Effector CD8-positive, alpha-beta T cell (primary cell): ENCODE data around the gene RPRD1B.

Experiments
- DNase-seq: peaks from one replicate; lab custom pipeline; 2025; lab: John Stamatoyannopoulos, UW

RPRD1B gene

DNA sequence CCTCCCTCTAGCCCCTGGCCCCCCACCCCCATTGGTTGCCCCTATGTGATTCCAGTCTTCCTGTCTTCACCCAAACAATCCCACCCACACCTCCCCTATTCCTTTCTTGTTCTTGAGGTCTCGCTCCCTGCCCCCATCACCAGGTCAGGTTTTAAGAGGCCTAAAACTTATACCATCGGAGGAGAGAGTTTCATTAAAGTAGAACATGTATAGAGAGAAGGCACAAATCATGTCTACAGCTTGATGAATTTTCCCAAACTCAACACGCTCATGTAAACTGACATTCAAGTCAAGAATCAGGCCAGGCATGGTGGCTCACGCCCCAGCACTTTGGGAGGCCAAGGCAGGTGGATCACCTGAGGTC lies 87.1 kb downstream of the RPRD1B start:
- DNase-seq: no peak

DNA sequence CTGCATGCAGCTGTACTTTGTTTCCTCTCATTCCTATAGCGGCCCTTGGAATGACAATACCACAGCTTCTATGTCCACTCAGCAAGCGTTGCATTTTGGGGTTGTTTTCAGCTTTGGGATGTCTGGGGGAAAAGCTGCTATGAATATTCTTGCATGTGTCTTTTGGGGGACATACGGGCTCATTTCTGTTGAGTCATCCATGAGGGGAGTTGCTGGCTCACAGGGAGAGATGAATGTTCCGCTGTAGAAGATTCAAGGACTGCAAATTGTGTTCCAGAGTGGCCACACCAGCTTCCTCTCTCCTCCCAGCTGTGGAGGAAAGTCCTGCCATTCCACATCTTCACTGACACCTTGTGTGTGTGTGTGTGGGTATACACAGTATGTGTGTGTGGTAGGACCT lies 88.2 kb downstream of the RPRD1B start:
- DNase-seq: no peak

DNA sequence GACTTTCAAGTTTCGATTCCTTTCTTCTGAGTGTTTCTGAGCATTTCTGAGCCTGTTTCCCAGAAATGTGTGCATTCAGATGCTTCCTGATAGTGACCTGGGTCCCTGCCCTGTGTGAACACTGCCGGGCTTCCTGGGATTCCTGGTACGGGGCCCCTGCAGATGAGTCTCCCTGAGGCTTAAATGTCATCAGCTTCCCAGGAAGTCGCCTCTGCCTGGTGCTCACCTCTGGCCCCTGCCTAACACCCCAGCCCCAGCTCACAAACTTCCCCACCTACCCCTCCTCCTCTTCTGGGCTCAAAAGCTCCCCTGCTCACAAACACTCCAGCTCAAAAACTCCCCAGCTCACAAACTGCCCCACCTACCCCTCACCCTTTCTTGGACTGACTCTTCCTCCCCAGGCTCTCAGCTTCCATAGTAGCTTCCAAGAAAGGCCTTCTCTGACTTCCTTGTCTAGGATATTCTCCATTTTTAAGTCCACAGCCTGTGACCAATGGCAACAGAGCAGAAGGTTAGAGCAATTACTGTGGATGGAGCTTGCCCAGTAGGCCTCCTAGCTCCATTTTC lies 89.6 kb downstream of the RPRD1B start:
- DNase-seq: no peak

DNA sequence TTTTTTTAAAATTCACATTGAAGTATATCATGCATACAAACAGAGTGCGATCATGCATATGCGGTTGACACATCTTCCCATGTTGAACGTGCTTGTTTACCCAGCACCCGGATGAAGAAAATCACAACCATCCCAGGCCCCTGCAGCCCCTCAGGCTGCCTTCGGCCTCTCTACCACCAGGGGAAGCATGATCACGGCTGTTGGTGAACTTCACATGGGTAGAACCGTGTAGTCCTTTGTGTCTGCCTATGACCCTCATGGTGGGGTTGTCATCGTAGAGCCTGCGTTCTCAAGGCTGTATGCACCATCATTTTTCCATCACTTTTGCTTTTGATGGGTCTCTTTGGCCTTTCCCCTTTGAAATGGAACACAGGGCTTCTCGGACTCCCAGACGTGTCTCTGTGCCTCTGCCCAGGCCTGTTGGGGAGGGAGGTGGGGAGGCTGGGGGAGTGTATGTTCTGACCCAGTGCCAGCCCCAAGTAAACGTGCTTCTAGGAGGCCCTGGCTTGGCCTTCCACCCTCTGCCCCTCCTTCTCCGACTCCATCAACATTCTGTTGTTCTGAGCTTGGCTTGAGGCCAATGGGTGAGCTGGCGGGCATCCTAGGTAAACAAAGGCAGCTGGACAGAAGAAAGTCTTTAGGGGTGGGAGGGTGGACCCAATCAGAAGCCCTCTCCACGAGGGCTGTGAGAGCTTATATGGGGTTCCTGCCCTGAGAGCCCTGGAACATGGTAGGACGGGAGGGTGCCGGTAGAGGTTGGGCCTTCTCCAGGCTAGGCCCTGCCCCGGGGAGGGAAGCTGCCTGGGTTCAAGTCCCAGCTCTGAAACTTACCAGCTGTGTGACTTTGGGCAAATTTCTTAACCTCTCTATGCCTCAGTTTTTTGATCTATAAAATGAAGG lies 91.9 kb downstream of the RPRD1B start:
- DNase-seq: no peak

DNA sequence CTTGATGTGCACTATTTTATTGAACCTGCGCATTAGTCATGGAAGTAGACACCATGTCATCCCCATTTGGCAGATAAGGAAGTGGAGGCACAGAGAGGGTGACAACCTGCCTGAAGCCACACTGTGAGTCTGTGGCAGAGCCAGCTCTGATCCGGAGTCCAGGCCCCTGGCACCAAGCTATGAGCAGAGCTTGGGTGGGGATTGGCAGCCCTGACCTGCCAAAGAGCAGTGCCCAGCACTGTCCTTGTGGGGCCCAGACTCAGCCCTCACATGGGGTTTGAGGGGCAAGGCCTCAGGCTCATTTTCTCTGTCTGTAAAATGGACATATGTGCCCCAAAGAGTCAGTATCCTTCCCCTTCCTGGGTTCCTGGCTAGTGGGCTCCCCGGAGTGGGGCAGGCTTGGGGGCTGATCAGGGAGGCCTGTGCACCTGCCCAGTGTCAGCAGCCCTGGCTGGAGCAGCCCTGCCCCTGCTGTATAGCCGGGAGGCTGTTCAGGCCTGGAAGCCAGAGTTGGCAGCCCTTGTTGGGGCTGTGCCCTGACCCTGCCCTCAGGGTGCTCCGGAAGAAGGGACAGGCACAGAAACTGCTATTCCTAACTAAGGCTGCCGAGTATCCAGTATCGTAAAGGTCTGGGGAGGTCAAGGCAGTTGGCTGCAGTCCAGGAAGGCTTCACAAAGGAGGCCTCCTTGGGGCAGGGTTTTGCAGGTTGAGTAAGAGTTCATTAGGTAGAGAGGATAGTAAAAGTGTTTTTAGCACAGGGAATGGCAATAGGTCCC lies 92.8 kb downstream of the RPRD1B start:
- DNase-seq: no peak

DNA sequence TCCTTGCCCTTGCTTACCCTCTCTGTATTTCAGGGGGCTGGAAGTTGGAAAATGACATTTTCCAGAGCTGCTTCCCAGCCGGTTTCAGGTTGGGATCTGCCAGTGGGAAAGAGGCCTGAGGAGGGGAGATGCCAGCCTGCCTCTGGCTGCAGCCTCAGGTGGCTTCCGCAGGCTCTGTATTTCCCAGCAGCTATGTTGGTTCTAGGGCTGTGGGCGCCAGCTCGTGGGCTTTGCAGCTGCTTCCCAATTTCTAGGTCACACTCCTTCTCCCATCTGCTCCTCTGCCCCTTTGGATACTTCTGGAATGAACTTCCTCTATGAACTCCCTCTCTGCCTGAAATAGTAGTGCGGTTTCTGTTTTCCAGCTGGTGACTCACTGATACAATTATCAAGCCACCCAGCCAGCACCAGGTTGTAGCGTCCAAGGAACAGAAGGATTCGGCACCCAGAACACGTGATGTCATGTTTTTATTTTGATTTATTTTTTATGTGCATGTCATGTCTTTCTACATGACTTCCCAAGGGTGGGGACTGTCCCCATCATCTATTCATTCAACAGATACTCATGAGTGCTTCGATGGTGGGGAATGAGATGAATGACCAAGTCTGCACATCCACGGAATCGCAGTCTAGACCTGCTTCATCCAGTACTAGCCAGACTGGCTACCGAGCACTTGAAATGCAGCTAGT lies 93.5 kb downstream of the RPRD1B start:
- no peak for DNase-seq

DNA sequence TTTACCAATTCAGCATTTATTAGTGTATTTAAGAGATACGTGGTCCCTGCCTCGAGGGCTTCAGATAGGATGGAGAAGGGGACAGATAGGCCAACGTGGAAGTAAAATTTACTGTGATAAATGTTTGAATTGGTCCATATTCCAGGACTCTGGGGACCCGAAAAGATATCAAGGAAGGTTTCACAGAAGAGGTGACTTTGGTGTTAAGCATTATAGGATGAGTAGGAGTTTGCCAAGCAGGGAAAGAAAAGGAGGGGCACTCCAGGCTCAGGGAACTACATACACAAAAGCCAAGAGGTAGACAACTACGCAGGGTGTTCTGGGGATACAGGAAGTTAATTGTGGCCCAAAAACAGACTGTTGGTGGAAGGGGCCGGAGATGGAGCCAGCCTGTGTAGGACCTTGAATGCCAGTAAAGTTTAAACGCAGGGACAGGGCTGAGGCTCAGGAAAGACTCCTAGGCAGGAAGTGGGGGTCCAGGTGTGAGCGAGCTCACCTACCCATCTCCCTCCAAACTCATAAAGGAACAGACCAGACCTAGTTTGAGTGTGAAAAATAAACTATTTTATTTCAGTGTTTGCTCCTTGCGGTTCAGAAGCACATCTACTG lies 94.5 kb downstream of the RPRD1B start:
- no peak for DNase-seq

DNA sequence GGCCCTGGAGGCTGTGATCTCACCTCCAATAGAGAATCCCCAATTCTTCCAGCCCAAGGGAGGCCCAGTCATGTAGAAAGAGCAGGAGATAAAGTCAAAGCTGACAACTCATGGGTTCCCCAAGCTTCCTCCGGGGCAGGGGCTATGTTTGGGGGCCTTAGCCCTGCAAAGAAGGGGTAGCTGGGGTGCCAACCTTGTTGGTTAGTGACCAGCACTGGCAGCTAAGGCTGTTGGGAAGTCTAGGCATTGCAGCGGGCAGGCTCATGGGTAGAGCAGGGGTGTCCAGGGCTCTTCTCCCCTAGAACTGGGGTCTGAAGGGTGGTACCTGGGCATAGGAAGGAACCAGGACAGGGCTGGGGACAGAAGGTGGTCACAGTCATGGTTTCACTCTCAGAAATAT lies 95.1 kb downstream of the RPRD1B start:
- DNase-seq: no peak

DNA sequence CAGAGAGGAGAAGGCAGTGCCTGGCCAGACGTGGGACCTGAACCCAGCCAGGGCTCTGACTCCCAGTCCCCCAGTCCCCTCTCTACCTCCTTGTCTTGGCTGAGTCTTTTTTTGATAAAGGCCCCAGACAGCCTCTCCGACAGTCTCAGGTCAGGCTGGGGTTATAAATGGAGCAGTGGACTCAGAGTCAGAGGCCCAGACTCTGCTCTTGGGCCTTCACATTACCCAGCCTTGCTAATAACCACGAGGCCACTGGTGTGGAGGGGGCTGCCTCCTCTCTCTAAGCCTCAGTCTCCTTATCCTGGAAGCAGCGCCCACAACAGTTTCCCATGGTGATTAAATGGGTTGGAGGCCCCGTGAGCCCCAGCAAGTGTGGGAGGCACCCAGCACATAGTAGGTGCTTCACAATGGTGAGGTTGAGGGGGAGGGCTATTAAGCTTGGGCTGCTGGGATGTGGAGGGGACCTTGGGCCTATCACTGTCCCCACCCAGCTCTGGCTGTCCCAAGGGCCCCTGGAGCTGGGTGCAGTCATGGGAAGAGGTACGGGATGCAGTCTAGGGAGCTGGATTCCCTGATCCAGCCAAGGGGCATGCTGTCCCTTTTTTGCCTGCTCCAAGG lies 95.8 kb downstream of the RPRD1B start:
- DNase-seq: no peak

DNA sequence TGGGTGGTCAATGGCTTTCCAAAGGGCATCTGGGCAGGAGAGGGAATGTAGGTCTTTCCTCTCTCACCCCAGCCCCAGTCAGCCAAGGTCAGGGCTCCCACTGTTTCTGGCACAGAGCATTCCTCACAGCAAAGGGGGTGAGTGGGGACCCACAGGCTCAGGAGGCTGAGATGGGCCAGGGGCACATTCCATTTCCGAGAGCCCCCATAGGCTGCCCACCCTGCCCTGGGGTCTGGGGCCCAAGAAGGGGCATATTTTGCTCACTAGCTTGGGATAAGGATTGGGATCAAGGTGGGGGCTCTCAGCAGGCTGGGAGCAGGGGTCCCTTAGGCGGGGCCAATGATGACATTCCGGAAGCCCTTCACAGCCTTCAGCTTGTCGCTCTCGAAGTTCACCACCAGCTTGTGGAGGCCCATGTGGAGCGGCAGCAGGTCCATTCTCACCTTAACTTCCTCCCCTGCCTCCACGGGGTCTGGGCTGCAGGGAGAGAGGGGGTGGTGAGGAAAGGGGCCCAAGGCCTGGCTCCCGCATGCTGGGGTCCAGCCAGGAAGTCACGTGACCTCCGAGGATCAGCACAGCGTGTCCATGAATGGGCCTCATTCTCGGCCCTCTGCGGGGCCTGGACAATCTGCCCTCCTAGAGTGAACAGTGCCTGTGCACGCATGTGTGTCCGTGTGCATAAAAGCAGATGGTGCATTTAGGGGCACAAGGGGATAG lies 96.5 kb downstream of the RPRD1B start:
- DNase-seq: no peak

DNA sequence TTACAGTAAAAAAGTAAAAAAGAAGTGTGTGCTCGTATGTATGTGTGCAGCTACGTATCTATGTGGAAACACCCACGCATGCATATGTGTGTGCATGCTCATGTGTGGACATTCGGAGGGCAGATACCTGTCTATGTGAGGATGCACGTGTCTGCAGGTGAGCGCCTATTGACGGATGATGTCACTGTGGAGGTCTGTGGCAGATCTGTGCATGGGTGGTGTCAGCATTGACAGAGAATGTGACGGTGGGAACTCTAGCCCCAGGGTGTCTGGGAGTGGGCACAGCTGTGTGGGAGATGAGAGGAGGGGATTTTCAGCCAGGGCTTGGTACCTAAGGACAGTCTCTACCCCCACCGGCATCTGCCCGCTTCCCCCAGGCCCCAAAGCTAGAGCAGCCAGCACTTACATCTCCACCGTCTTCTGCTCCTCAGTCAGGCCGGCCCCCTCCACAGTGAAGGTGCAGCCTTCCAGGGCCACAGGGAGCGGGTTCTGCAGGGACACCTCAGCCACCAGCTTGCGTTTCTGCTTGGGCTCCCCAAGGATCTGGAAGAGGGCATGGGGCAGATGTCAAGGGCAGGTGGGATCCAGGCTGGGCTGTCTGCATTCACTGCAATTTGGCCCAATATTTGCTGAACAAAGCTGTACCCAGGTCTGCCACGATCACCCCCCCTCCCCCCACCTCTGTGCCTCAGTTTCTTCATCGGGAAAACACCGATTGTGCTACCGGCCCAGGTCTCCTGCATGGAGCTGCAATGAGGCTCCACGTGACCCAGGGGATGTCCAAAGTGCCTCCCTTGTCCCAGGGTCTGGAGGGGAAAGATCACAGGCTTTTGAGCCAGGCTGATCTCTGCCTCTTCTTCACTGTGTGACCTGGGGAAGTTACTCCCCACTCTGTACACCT lies 97.4 kb downstream of the RPRD1B start:
- no peak for DNase-seq

DNA sequence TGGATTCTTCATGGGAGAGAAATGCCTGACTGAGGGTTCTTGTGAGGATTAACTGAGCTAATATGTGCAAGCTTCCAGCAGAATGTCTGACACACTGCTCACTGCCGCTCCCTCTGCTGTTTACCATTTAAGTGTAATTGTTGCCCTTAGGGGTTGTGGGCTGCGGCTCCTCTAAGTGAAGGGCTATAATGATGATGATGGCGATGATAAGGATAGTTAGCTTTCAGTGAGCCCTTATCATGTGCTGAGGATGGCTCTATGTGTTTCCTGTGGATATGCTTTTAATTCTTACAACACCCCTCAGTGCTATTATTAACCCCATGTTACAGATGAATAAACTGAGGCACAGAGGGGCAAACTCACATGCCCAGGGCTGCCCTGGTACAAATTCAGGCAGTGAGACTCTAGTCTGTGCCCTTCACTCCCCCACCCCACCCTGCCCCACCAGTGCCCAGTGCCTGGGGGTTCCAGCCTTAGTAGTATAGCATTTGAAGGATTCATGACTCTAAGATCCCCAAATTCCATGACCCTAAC lies 98.1 kb downstream of the RPRD1B start:
- no peak for DNase-seq

DNA sequence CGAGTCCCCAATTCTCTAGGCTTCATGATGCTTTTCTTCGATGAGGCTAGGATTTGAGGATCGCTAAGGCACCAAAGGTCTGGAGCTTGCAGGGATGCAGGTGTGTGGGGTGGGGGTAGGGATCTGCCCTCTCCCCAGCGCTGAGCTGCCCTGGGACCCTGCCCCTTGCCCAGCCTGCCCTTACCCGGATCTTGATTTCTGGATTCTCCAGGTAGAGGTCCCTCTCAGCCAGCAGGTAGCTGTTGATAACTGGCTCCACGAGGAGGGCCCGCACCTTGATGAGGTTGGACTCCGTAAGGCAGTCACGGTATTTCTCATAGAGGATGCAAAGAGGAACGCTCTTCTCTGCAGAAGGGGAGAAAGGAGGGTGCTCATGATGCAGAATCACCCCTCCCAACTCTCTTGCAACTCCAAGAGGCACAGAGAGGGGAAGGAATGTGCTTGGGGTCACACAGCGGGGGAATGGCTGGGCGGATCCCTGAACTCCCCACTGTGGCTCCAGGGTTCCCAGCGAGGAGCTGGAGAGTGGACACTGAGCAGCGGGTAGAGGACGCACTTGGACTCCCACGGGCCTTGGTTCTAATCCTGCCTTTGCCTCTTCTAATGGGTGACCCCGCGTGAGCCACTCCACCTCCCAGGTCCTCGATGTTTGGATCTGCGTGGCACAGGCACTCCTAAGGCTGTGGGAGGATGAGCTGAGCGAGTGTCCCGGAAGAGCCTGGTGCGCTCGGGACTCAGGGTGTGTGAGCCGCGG lies 98.8 kb downstream of the RPRD1B start:
- DNase-seq: no peak

DNA sequence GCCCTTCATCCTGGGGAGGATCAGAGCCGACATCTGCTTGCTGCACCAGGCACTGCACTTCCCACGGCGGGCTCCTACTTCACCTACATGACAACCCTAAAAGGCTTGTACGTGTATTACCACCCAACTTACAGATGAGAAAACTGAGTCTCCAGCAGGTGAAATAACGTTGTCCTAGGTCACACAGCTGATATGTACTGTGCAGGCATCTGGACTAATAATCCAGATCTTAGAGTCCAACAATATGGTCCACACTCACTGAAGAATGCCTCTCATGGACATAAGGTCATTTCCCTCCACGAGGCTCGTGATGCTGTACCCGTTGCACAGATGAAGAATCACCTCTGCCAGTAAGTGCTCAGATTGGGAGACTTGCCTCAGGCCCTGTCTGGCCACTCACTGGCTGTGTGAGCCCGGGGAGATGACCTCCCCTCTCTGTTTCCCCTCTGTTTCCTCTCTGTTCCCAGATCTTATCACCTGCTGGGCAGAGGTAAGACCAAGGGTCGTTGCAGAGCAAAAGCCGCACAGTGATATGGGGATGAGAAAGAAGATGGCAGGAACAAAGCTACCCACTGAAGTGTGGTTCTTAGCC lies 99.5 kb downstream of the RPRD1B start:
- no peak for DNase-seq

DNA sequence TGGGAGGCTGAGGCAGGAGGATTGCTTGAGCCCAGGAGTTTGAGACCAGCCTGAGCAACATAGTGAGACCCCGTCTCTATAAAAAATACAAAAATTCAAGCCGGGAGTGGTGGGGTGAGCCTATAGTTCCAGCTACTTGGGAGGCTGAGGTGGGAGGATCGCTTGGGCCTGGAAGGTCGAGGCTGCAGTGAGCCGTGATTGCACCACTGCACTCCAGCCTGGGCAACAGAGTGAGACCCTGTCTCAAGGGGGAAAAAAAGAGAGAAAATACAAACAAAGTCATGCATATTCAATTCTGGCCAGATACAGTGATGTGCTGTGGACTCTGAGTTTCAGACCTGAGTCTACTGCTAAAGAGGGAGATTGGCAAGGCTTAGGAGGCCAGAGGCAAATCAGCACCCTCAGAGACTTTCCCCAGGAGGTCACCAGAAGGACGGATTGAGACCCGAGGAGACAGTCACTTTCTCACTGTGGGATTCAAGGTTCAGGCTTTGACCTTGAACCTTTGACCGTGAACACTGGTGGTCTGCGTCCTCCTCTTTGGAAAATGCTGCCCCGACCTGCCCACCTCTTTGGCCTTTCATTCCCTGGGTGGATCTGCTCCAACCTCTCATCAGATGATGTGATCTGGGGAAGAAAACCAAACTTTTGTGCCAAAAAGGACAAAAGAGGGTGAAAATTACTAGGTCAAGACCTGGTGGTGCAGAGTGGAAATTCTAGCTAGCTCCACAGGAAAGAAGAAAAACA lies 100.3 kb downstream of the RPRD1B start:
- no peak for DNase-seq

DNA sequence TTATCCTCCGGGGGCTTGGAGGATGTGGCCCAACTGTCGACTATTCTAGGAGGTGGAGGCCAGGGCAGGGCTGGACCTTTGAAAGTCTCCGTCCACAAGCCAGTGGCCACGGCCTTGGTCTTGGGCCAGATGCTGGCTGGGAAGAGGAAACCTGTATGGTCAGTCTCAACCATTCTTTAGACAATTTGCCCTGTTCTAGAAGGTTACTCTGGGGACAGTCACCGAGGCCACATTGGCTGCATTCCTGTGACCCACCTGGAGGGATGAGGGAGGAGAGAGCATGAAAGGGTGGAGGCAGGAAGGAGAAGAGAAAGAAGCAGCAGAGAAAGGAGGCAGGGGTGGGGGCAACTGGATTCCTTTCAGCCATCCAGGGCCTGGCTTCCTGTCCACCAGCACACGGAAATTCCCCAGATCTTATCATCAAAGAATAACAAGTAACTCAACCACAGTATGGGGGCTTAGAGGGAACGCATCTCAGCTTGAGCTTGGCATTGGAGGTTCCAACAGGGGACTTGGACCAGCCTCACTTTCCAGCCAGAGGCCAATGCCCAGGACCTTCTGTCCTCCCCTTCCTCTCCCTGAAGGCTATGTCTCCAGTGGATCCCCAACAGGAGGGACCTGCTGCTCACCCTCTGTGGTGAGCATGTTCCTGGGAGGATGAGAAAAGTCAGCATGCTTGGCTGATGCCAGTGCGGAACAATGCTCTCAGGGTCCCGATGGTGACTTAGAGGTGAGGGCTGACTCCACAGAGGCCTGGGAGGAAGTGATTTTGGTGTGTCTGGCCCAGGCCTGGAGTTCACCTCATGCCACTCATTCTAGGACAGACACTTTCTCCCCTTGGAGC lies 101.1 kb downstream of the RPRD1B start:
- no peak for DNase-seq

DNA sequence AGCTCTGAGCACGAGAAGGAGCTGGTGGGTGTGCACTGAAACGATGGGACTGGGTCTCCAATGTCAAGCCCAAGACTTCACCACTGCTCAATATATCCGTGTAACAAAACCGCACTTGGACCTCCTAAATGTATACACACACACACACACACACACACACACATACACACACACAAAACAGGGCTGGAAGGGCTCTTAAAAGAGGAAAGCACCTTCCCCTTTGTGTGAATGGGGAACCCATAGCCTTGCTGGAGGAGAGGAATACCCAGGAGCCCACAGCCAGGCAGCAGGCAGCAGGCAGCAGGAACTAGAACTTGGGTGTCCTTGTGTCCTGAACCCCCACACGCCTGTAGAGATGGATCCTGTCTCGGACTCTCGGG lies 101.7 kb downstream of the RPRD1B start:
- DNase-seq: no peak
